IPS DF 19.7 (cell line): ENCODE measurements around the gene SLC22A23.
"Not testable (repeated sequence)": the region's sequence is repeated elsewhere in the genome, so short reads cannot be mapped to it uniquely, and the experiment has no call there.

ENCODE experiments used
- DNase-seq: peaks from one replicate; pipeline ENCODE4 v3.0.0-alpha.2; 2013; ENCODE audit warnings: low read depth, low spot score

SLC22A23 gene

DNA sequence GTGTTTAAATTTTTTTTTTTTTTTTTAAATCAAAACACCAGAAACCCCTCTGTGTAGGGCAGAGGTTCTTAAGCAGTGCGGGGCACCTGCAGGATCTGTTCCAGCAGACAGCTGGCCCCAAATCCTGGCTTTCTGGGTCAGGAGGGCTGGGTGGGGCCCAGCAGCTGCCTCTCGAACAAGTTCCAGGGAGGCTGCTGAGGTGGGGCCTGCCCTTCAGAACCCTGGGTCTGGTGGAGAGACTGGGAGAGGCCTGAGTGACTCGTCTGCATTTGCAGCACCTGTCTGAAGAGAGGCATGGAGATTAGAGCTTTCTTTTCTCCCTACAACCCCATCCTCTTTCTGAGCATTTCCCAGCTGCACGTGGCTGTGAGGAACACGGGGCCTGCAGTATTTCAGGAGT, 189.7 kb downstream of the SLC22A23 start:
- DNase-seq = no peak

DNA sequence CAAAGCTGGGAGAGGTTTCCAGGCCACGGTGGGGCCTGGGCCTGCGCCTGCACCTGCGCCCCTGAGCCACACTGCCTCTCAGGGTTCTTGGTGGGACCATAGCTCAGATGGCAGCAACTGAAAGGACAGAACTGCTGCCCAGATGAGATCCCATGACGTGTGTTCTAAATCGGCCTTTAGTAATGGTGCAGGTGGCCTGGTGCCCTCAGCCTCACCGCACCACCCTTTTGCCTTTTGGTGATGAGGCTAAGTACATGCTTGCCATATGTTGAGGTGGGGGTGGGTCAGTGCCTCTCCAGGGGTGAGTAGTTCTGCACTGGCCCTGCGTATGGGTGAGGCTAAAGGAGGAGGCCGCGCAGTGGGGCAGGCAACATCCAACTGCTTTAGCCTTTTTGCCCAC, 190.7 kb downstream of the SLC22A23 start:
- no peak for DNase-seq

DNA sequence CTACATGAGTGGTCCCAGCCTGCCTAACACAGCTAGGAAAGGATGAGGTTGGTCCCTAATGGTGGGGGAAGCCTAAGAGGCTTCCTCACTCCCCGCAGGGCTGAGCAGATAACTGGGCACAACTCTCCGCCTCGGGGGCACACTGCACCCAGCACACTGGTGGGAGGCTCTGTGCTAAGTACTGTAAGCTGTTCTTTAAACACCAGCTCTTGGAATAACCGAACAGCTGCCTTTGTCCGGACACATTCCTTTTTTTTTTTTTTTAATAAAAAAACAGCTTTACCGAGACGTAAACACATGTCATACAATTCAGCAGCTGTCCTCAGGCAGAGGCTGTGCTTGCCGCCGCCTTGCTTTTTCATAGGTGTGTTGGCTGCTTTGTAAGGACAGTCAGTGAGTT, 191.2 kb downstream of the SLC22A23 start:
- no peak for DNase-seq

DNA sequence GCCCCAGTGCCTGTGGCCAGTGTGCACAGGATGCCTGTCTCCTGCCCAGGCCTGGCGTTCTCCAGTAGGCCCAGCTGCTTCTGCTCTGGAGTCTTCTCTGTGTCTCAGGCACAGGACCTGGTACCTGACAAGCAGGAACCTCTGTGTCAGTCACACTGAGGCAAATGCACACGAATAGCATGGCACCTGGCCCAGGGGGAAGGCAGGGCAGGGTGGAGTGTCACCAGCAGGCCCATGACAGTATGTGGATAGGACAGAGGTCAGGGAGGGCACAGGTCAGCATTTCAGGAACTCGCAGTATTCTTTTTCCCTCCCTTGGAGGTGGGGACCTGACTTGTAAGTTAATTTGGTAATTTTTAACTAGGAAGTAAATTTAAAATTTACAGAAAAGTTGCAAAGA, 192.5 kb downstream of the SLC22A23 start:
- DNase-seq = no peak

DNA sequence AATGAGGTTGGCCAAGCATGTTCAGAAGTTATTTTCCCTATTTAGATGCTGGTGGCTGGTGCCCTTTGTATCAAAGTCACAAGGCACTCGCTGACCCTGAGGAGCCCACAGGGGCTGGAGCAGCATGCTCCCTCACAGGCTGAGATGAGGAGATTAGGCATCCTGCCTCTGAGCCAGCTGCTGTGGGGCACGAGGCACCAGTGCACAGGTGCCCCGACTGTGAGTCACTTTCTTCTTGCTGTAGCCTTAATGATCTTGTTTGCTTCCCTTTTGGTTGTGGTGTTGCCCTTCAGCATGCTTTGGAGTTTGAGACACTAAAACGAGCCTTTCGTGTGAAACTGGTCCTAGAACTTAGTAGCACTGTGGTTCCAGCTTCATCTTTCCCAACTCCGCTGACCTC, 193.8 kb downstream of the SLC22A23 start:
- no peak for DNase-seq

DNA sequence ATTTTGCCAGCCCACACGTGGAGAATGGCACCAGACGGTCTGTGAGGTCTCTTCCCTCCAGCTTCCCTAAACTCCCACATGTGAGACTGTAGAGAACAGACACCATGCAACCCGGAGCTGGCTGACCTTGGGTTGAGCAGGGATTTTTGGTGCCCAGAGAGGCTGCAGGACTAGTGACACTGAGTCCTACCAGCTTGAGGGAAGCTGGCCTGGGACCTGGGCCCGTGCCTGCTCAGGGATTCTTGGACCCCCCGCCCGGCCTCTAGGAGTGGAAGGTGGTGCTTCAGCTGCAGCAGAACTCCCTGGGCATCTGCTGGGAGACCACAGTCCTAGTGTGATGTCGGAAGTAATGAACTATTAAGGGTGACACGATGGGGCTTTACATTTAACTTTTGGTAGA, 194.9 kb downstream of the SLC22A23 start:
- DNase-seq = no peak

DNA sequence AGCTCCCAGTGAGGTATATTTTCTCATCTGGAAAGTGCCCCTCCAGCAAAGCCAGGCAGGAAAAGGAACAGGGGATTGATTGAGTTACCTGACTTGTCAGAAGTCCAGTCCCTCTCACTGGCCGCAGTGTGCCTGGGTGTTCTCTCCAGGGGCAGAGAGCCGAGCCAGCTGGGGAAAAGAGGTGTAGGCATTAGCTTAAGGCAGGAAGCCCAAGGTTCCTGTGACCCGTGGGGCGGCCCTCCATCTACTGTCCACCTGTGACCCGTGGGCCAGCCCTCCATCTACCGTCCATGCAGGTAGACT, 195.4 kb downstream of the SLC22A23 start:
- no peak for DNase-seq

DNA sequence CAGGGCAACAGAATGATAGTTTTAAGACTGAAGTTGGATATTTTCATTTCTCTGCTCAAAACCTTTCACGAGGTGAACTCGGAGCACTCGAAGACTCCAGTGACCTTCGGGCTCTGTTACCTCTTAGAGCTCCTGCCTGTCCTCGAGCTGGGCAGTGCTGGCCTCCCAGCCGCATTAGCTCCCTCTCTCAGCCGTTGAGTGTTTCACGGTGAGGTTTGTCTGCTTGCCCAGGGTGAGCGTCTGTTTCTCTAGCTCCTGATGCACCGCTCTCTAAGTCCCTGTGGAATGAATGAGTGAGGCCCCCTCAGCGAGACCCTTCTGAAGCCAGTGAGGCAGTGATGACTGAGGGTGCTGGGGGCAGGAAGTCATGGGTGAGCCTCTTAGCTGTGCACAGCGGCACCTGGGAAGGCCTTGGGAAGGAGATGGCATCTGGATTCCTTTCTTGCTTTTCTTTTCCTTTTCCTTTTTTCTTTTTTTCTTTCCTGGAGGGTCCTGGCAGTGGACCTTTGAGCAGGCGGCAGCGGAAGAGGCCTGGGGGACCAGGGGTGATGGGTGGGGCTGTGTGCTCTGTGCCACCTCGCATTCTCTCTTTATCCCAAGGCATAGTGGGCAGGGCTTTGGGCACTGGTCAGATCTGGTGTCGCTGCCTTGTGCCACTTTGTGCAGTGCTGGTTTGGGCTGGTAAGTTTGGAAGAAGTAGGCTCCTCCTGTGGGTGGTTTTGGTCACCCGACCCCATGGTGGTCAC, 195.9 kb downstream of the SLC22A23 start:
- DNase-seq = no peak

DNA sequence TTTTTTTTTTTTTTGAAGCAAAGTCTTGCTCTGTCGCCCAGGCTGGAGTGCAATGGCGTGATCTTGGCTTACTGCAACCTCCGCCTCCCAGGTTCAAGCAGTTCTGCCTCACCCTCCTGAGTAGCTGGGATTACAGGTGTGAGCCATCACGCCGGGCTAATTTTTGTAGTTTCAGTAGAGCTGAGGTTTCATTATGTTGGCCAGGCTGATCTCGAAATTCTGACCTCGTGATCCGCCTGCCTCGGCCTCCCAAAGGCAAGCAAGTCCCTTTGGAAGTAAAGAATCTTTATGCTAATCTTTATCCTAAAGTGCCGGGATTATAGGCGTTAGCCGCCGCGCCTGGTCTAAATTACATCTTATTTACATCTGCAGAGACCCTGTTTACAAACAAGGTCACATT, 196.6 kb downstream of the SLC22A23 start:
- no peak for DNase-seq

DNA sequence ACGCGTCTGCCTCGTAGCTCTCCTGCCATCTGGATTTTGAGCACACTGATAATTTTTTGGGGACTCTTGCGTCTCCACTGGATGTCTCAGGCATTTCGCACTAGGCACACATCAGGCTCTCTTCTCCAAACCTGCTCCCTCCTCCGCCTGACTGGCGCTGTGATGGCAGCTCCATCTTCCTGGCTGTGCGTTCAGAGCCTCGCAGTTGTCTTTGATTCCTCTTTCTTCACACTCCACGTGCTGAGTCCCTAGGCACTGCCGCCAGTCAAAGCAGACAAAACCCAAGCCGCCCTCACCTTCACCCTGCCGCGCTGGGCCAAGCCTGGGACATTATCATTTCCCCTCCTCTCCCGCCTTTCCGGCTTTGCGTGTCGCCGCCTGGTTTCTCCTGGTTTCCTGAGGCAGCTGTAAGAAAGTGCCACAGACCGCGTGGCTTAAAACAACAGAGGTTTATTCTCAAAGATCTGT, 197.3 kb downstream of the SLC22A23 start:
- DNase-seq = no peak

DNA sequence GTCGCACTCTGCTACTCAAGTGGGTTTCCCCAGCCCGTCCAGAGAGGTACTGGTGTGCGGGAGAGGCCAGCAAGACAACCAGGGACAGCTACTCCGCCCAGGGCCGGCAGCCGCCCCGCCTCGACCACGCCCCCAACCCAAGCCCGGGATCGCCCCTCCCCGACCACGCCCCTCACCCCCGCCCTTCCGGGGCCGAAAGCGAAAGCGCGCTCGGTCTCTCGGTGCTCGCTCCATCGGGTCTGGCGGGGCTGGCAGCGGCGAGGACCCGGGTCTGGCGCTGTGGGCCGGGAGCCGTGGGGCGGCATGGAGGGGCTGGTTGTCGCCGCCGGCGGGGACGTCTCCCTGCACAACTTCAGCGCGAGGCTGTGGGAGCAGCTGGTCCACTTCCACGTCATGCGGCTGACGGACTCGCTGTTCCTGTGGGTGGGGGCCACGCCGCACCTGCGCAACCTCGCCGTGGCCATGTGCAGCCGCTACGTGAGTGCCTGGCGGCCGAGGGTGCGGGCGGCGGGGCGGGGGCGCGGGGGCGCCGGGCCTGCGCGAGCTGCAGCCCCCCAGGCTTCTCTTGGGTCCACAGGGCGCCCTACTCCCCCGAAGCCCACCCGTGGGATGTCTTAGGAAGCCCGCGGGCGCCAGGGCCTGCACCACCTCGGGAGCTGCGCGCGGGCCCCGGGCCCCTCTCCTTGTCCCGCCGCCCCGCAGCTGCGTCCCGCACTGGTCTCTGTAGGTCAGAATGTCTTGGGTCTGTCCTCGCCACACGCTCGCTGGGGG, 197.9 kb downstream of the SLC22A23 start, which contains the start of gene PSMG4:
Gene PSMG4 (plus strand): TSS at position 228 of the 771 bp plus-strand sequence. CDS start 76 bp downstream, at position 304.
- no peak for DNase-seq

DNA sequence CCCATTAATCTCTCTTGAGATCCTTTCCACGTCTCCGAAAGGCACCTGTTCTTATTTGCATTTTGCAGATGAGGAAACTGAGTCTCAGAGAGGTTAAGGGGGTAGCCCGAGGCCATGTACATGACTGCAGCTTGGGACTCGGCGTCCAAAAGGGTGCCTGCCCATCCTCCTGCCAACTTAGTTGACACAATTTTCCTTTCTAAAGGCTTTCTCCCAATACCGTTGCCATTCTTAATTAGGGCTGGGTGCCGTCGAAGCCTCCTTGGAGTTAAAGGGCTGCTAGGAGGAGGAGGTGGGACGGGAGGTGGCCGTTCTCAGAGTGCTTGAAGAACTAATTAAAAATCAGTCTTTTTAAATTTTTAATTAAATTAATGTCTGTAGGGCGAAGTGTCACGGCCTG, 198.6 kb downstream of the SLC22A23 start:
- DNase-seq = no peak

DNA sequence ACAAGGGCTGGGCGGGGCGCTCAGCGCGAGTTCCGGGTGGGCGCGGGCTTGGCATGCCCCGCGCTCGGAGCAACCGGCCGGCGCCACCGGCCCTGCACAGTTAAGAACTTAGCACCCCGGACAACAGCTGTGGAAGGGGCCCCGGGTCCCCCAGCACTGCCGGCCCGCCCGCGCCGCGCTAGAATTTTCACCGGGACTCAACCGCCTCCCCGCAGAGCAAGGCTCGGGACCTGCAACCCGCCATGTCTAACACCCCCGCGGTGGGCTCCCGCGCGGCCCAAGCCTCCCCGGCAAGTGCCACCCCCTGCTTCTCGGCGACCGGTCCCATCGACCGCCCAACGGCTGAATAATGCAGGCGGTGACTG, 203.3 kb downstream of the SLC22A23 start:
- DNase-seq = no peak

DNA sequence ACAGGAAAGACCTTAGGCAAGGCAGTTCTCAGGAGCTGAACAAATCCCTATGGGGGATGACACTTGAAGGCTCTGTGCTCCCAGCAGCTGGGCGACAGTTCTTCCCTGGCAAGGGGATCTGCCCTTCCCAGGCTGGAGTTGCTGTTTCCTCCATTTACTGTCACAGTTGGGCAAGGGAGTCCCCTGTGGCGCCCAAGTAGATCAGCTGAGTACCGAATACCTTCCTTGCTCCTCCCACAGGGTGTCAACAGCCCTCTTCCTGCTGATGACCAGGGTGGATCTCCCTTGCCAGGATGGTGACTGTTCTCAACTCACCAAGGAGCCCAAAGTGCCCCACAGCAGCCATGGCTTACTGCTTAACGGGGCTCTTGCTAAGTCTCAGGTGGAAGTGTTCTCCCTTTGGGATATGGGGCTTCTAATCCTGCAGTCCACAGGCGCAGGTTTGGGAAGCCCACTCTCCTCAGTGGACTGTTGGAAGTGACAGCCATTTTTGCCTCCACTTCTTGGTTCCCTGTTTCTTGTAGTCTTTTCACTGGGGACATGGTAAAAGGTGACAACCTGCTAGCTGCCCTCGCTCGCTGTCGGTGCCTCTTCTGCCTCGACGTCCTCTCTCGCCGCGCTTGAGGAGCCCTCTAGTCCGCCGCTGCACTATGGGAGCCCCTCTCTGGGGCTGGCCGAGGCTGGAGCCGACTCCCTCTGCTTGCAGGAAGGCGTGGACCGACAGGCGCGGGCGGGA, 203.8 kb downstream of the SLC22A23 start:
- no peak for DNase-seq

DNA sequence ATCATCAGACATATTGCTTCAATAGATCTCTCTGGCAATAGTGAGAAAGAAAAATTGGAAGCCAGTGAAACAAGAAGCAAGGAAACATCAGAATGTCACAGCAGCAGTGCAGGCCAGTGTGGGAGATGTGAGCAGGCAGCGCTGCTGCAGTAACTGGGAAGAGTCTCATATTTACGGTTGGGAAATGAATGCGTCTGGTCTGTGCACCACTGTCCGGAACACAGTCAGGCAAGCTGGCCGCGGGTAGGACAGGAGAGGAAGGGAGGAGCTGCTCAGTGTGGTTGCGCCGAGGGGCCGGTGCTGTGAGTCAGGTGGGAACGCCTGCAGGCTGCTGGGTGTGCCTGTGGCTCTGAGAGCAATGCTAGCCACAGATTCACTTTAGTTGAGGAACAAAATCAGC, 204.5 kb downstream of the SLC22A23 start:
- no peak for DNase-seq

DNA sequence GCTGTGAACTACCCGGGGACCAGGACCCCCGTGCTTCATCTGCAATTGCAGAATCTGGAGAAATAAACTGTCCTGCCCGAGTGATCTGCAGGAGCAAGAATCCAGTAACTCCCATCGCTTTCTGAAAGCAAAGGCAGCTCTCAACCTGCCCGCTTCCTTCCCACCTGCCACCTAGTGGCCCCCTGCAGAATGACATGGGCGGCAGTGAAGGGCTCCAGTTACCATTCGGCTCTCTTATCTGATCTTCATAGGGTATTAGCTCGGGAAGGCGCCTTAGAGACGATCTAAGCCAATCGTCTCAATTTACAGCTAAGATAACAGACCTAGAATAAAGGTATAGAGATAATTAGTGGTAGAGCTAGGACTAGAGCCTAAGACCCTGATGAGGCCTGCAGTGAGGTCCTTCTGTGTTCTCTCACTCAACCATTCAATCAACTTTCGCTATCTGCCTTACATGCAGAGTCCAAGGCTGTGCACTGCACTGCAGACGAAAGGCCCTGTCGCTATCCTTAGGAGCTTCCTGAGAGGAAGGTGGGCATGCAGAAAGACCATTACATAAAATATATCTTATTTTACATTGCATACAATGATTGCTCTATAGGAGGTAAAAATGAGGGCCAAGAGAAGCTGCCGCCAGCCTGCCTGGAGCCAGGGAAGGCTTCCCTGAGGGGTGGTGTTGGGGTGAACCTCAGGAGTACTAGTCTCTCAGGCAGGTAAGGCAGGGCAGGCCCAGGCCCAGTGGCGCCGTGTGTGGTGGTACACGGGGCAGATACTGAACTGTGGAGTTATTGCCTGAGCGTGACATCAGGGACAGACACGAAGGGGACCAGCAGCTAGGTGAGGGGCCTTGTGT, 205.2 kb downstream of the SLC22A23 start:
- DNase-seq = no peak

DNA sequence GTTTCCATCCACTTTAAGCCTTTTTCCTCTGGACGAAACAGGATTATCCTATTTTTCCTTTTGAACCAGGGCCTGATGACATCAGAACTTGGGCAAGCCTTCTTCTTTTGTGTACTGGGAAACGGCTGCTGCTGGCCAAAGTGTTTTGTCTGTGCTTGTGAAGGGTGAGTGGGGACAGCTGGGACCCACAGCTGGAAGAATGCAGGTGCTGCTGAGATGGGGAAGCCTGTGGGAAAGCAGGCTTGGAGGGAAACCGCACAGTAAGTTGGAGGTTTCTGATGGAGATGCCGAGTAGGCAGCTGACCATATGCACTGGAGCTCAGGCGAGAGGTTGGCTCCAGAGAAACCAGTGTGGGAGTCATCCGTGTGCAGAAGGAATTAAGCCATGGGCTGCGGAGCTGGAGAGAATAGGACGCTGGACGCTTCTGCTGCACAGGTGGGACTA, 206.6 kb downstream of the SLC22A23 start:
- no peak for DNase-seq

DNA sequence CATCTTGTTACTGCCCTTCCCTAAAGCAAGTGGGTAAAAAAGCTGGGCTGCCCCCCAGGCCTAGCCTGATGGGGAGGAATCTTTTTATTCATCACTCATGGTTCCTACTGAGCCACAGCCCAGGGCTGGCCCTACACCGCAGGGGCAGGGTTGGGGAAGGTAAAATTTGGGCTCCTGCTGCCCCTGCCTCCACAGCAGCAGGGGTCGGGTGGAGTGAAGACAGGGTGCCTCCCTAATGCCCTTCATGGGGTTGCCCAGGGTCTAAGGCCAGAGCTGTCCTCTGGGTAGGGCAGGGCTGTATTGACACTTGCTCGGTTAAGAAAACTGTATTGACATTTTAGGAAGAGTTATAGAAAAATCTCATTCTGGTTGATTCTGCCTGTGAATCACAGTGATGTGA, 207.0 kb downstream of the SLC22A23 start:
- no peak for DNase-seq

DNA sequence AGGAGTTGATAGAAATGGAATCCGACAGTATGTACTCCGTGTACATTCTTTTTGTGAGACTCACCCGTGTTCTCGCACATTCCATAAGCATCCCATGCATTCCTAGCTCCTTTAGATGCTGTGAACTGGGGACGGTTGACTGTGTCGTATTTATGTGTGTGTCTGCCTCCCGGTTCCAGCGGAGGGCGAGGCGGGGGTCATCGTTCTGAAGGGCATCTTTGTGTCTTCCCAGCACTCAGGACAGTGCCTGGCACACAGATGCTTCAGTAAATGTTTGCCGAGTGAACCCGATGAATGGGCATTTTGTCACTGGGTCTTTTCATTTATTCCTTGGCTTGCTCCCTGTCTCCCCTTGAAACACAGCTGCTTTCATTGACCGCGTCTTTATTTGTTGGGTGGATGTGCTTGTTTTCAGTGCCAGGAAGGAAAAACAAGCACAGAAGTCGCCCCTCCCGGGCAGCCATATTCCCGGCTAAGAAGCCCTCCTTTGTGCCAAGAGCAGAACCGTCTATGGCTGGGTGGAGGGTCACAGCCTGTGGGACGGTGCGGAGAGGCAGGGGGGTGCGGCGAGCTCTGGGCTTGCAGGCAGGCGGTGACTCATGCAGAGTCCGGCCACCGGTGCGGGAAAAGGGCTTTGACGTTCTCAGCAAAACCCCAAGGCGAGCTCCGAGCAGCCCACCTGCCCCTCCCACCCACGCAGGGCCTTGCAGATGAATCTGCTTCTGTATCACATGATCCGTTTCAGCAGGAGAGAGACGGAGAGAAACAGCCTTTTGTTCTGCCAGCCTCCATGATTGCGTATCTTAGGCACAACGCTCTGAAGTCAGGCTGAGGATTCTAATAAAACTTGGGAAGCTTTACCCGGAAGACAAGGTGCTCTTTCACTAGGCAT, 209.3 kb downstream of the SLC22A23 start:
- DNase-seq = no peak

DNA sequence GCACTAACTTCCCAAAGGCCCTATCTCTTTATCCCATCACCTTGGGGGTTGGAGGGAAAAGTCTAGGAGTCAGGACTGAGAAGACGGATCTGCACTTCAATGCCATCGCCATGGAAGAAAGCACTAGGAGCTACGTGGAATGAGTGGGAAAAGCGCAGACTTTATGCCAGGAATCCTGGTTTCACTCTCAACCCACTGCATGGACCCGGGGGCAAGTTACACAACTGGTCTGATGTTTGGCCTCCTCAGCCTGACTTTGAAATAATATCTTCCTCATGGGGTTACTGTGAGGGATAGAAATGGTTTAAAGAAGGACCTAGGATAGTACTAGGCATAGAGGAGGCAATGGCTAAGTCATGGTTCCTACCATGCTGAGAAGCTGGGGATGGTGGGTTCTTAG, 211.6 kb downstream of the SLC22A23 start:
- no peak for DNase-seq

DNA sequence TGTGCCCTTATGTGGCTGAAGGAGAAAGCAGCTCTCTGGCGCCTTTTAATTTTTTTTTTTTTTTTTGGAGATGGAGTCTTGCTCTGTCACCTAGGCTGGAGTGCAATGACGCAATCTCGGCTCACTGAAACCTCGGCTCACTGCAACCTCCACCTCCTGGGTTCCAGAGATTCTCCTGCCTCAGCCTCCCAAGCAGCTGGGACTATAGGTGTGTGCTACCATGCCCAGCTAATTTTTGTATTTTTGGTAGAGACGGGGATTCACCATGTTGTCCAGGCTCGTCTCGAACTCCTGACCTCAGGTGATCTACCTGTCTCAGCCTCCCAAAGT, 212.1 kb downstream of the SLC22A23 start:
- DNase-seq = not testable (repeated sequence)
